Kidney (tissue), 14 donors: Measurements from ENCODE around the gene NLRC5. TPM values are rescaled to one million over a fixed set of nuclear protein-coding genes. Genes with fewer than 3 reads are reported as not detected.

Experiments
- DNase-seq, 5 donors: peaks; one replicate each; pipeline ENCODE4 v3.0.0-alpha.2; 2013 to 2020
- FAIRE-seq: peaks from 2 replicates; lab custom pipeline; 2012; peaks lifted over from hg19 to GRCh38; lab: Jason Lieb, UNC
- H3K27ac ChIP-seq, 2 donors: one replicate each; pipeline ENCODE4 v1.7.0; 2013; ENCODE audit warnings: low read depth in 2 of 2, low read length in 2 of 2, inconsistent platforms in 1 of 2
- H3K27me3 ChIP-seq: one replicate; pipeline ENCODE4 v1.7.1; 2013; ENCODE audit warnings: low read length, inconsistent platforms; ENCODE audit not compliant: control insufficient read depth, insufficient read depth
- H3K36me3 ChIP-seq, 3 donors: one replicate each; pipeline versions ENCODE4 v1.7.0 to v1.7.1; 2013; ENCODE audit warnings: low read length in 3 of 3, control low read depth in 1 of 3, inconsistent platforms in 1 of 3; ENCODE audit not compliant: insufficient read depth in 3 of 3, control insufficient read depth in 2 of 3
- H3K4me1 ChIP-seq, 3 donors: one replicate each; pipeline versions ENCODE4 v1.7.0 to v1.7.1; 2013; ENCODE audit warnings: low read length in 3 of 3, inconsistent platforms in 1 of 3, low read depth in 1 of 3; ENCODE audit not compliant: control insufficient read depth in 2 of 3, insufficient read depth in 2 of 3
- H3K4me3 ChIP-seq, 3 donors: one replicate each; pipeline versions ENCODE4 v1.7.0 to v1.8.1; 2013; ENCODE audit warnings: low read length in 3 of 3, control low read depth in 1 of 3, inconsistent platforms in 1 of 3
- H3K9ac ChIP-seq, 3 donors: one replicate each; pipeline versions ENCODE4 v1.7.0 to v1.7.1; 2013; ENCODE audit warnings: low read length in 3 of 3, control low read depth in 1 of 3, inconsistent platforms in 1 of 3
- H3K9me3 ChIP-seq, 3 donors: one replicate each; pipeline versions ENCODE4 v1.7.0 to v1.7.1; 2013; ENCODE audit warnings: low read length in 3 of 3, control low read depth in 1 of 3, inconsistent platforms in 1 of 3; ENCODE audit not compliant: control insufficient read depth in 2 of 3, insufficient read depth in 1 of 3
- CTCF ChIP-seq: IDR thresholded peaks from 3 replicates; pipeline ENCODE4 v1.5.1; 2012; ENCODE audit warnings: mild to moderate bottlenecking, moderate library complexity, borderline replicate concordance; ENCODE audit not compliant: insufficient read depth; ENCODE audit errors: extremely low read depth
- intact Hi-C: fragments of 100-400 bp; cut with DNase I; formaldehyde crosslinking; loops from one replicate; pipeline ENCODE4 v1.11.1; 2022
- polyA plus RNA-seq: library from polyadenylated mRNA; stranded (reverse); fragments of 350-450 nt; fragmentation: Illumina TruSeq; extraction: RNeasy Lipid Tissue Mini Kit (QIAGEN cat#74804); gene quantifications from one replicate; pipeline ENCODE4 v1.2.3, GENCODE V29; 2014; ENCODE audit warnings: low read depth, low replicate concordance; ENCODE audit not compliant: insufficient read depth
- total RNA-seq: library from RNA; stranded (reverse); fragmentation: NEBNext Ultra II Directional; extraction: Animal tissue kit (Norgen Biotek cat#: 25700); gene quantifications from one replicate; pipeline ENCODE4 v1.2.1, GENCODE V29; 2021
- donor health status: control.
- donor health status: control.
- donor health status: control.
- donor health status: control.
- donor health status: control.
- donor health status: DM: yes; HTN: yes; CAD: no.
- donor health status: Normal renal cell carcinoma (clear cell type).

The NLRC5 gene
- total and polyA plus RNA-seq, 2 donors from 2014 or later: 7.1 to 55.6 TPM

- H3K9ac ChIP-seq: no peak overlapping the region
- intact Hi-C loops: no loop called here
- H3K36me3 ChIP-seq: no peaks in the 10 kb centered on the region
- TF ChIP-seq CTCF: no peak
- no peaks in the 10 kb centered on the region for H3K27me3 ChIP-seq
- H3K4me3 ChIP-seq: no peak overlapping the region
- FAIRE-seq (no peak), DNase-seq (no peak)
- H3K9me3 ChIP-seq: no peaks in the 10 kb centered on the region
- H3K4me1 ChIP-seq: no peaks in the 10 kb centered on the region
- H3K27ac ChIP-seq: no peak overlapping the region
These were observed 36.8 kb downstream of the NLRC5 start for GRCh38 chr16:57025941-57026777.

- H3K27me3 ChIP-seq: no peaks in the 10 kb centered on the region
- H3K4me3 ChIP-seq: no peak overlapping the region
- TF ChIP-seq CTCF: no peak
- no peak overlapping the region for H3K9ac ChIP-seq
- DNase-seq (no peak), FAIRE-seq (no peak)
- intact Hi-C loops: no loop called here
- no peaks in the 10 kb centered on the region for H3K4me1 ChIP-seq
- no peak overlapping the region for H3K27ac ChIP-seq
- no peaks in the 10 kb centered on the region for H3K9me3 ChIP-seq
- no peaks in the 10 kb centered on the region for H3K36me3 ChIP-seq
These were observed 37.4 kb downstream of the NLRC5 start for GRCh38 chr16:57026778-57027062.

- TF ChIP-seq CTCF: no peak
- no peaks in the 10 kb centered on the region for H3K9me3 ChIP-seq
- no peak overlapping the region for H3K27ac ChIP-seq
- no peaks in the 10 kb centered on the region for H3K27me3 ChIP-seq
- H3K4me1 ChIP-seq: no peaks in the 10 kb centered on the region
- no peak overlapping the region for H3K9ac ChIP-seq
- H3K4me3 ChIP-seq: no peak overlapping the region
- DNase-seq: no peak
- no peak for FAIRE-seq
- intact Hi-C loops: no loop called here
- no peaks in the 10 kb centered on the region for H3K36me3 ChIP-seq
These were observed 37.7 kb downstream of the NLRC5 start for GRCh38 chr16:57027067-57027466.
